B cell (primary cell): ENCODE results near the gene KREMEN2.

Experiments
- EZH2 ChIP-seq: IDR thresholded peaks from 2 replicates; pipeline ENCODE4 v1.6.1; 2012; ENCODE audit warnings: borderline replicate concordance, low read depth, mild to moderate bottlenecking, moderate library complexity, low read length; ENCODE audit not compliant: insufficient read depth, poor library complexity, severe bottlenecking
- TF ChIP-seq, protein P1 (sequence below): fragments of 200-600 bp; IDR thresholded peaks from one replicate; pipeline ENCODE4 v1.8.0; 2022; ENCODE audit warnings: antibody characterized with exemption, mild to moderate bottlenecking

- TF ChIP-seq, protein P1, sequence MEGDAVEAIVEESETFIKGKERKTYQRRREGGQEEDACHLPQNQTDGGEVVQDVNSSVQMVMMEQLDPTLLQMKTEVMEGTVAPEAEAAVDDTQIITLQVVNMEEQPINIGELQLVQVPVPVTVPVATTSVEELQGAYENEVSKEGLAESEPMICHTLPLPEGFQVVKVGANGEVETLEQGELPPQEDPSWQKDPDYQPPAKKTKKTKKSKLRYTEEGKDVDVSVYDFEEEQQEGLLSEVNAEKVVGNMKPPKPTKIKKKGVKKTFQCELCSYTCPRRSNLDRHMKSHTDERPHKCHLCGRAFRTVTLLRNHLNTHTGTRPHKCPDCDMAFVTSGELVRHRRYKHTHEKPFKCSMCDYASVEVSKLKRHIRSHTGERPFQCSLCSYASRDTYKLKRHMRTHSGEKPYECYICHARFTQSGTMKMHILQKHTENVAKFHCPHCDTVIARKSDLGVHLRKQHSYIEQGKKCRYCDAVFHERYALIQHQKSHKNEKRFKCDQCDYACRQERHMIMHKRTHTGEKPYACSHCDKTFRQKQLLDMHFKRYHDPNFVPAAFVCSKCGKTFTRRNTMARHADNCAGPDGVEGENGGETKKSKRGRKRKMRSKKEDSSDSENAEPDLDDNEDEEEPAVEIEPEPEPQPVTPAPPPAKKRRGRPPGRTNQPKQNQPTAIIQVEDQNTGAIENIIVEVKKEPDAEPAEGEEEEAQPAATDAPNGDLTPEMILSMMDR = no peak
- TF ChIP-seq EZH2 = no peak
These were observed 32.2 kb downstream of the KREMEN2 start for GRCh38 chr16:2996298-2996697.
